ENCODE data around the gene DGKG. TPM values are rescaled to one million over a fixed set of nuclear protein-coding genes. Genes with fewer than 3 reads are reported as not detected.
A peak's percentile ranks its signal among the peaks of the same experiment; 100 is the strongest.

DGKG gene
- total and polyA plus RNA-seq, 8 donors: 0.12 to 26.3 (median 2.7) TPM

- no peak for DNase-seq
- Histone ChIP-seq H3K4me3 (no peak overlapping the region), H3K36me3 (peaks cover 0 to 8% (median 0%) of the 10 kb centered on the region in 4 donors), H3K27me3 (no peaks in the 10 kb centered on the region), H3K27ac (no peak overlapping the region), H3K9me3 (no peaks in the 10 kb centered on the region), H3K4me1 (peaks cover 0 to 13% (median 0%) of the 10 kb centered on the region in 4 donors)
- 42 to 62% (median 49%) methylated on average over 5 to 6 of the region's 6 CpGs for WGBS, 5 donors
- TF ChIP-seq EP300 (IDR thresholded peaks at IDR 0.05): no peak
- TF ChIP-seq POLR2AphosphoS5 (IDR thresholded peaks at IDR 0.05): no peak
- TF ChIP-seq POLR2A (IDR thresholded peaks at IDR 0.05): no peak
- no peak for TF ChIP-seq CTCF (IDR thresholded peaks at IDR 0.05)
- intact Hi-C loops (cut with DNase I; ENCODE audit: low total_unique reads): no loop called here
Measured at GRCh38 chr3:186180891-186181481, 181.0 kb downstream of the DGKG start.

DNA sequence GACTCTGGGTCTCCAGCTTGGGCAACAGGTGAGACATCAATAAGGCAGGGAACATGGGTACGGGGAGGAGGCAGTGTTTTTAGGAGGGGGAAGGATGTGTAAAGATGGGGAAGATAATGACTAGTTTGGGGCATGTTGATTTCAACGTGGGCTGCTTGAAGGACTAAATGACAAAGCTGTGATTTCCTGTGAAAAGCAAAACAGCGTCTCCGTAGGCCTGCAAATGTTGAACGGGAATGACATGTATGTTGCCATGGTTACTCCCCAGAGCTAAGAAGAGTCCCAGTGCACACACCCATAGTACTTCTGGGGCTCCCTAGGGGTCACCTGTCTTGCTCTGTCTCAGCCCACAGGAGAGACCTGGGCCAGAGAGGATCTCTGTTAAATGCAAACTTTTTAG is 181.9 kb downstream of the DGKG start:
- intact Hi-C loops (cut with DNase I; ENCODE audit: low total_unique reads): no loop called here
- H3K9me3 ChIP-seq: no peaks in the 10 kb centered on the region
- no peak for TF ChIP-seq EP300 (IDR thresholded peaks at IDR 0.05)
- TF ChIP-seq POLR2A (IDR thresholded peaks at IDR 0.05): no peak
- TF ChIP-seq POLR2AphosphoS5 (IDR thresholded peaks at IDR 0.05): no peak
- TF ChIP-seq CTCF (IDR thresholded peaks at IDR 0.05): no peak

GRCh38 chr3:186178412-186178811 is 183.6 kb downstream of the DGKG start:
- Histone ChIP-seq H3K4me1 (peaks cover 0 to 14% (median 0%) of the 10 kb centered on the region in 4 donors), H3K27me3 (no peaks in the 10 kb centered on the region), H3K27ac (no peak overlapping the region), H3K36me3 (peaks cover 0 to 13% (median 0%) of the 10 kb centered on the region in 4 donors), H3K9me3 (no peaks in the 10 kb centered on the region), H3K4me3 (no peak overlapping the region)
- DNase-seq: no peak
- WGBS, 5 donors: 86 to 91% (median 90%) methylated on average over 4 of the region's 4 CpGs
- TF ChIP-seq POLR2AphosphoS5 (IDR thresholded peaks at IDR 0.05): no peak
- no peak for TF ChIP-seq CTCF (IDR thresholded peaks at IDR 0.05)
- no peak for TF ChIP-seq EP300 (IDR thresholded peaks at IDR 0.05)
- TF ChIP-seq POLR2A (IDR thresholded peaks at IDR 0.05): no peak
- intact Hi-C loops (cut with DNase I; ENCODE audit: low total_unique reads): no loop called here

More for the DNA sequence above, 181.9 kb downstream of the DGKG start:
- 60 to 78% (median 76%) methylated on average over 5 of the region's 5 CpGs for WGBS, 5 donors
- no peak overlapping the region for H3K27ac ChIP-seq
- H3K36me3 ChIP-seq: peaks cover 0 to 13% (median 0%) of the 10 kb centered on the region in 4 donors
- DNase-seq: no peak
- no peak overlapping the region for H3K4me3 ChIP-seq
- peaks cover 0 to 14% (median 0%) of the 10 kb centered on the region in 4 donors for H3K4me1 ChIP-seq
- no peaks in the 10 kb centered on the region for H3K27me3 ChIP-seq

- TF ChIP-seq EP300 (IDR thresholded peaks at IDR 0.05) (no peak), CTCF (IDR thresholded peaks at IDR 0.05) (no peak), POLR2AphosphoS5 (IDR thresholded peaks at IDR 0.05) (no peak), POLR2A (IDR thresholded peaks at IDR 0.05) (no peak)
- peak in 1 of 2 donors; percentile 14 for DNase-seq
- no peak overlapping the region for H3K27ac ChIP-seq
- intact Hi-C loops (cut with DNase I; ENCODE audit: low total_unique reads): no loop called here
- peaks cover 0 to 13% (median 0%) of the 10 kb centered on the region in 4 donors for H3K36me3 ChIP-seq
- no peaks in the 10 kb centered on the region for H3K27me3 ChIP-seq
- H3K9me3 ChIP-seq: no peaks in the 10 kb centered on the region
- 36 to 52% (median 46%) methylated on average over 6 of the region's 6 CpGs for WGBS, 5 donors
- H3K4me1 ChIP-seq: peaks cover 0 to 14% (median 0%) of the 10 kb centered on the region in 4 donors
- H3K4me3 ChIP-seq: no peak overlapping the region
Measured at GRCh38 chr3:186176373-186176990, 185.6 kb downstream of the DGKG start.
